Breast epithelium (tissue), 3 donors: Measurements from ENCODE around the gene TNS1.

Experiments used
- POLR2A ChIP-seq: fragments of 450-650 bp; IDR thresholded peaks from one replicate; pipeline ENCODE4 v1.6.1; 2016; ENCODE audit warnings: antibody characterized with exemption, mild to moderate bottlenecking, moderate library complexity
- POLR2AphosphoS5 ChIP-seq, 3 donors: sonication (generic); formaldehyde crosslinking; IDR thresholded peaks; one replicate each; pipeline ENCODE4 v1.6.1; 2017; ENCODE audit warnings: antibody characterized with exemption in 3 of 3

GRCh38 chr2:217994776-217995274, 8.0 kb downstream of the TNS1 start:
- no peak for TF ChIP-seq POLR2A
- TF ChIP-seq POLR2AphosphoS5 (IDR thresholded peaks at IDR 0.05): no peak
